SK-N-SH treated with all-trans-retinoic acid at 6 μM for 48 hours (cell line): ENCODE measurements around the gene BBS9.

ENCODE experiments used
- ARNTL ChIP-seq: fragments of 450-650 bp; formaldehyde crosslinking; IDR thresholded peaks from 2 replicates; pipeline ENCODE4 v1.5.0; 2020; ENCODE audit warnings: low read depth, mild to moderate bottlenecking, moderate library complexity, borderline replicate concordance
- OSR1 ChIP-seq: fragments of 250-450 bp; sonication (Bioruptor Pico); IDR thresholded peaks from 2 replicates; pipeline ENCODE4 v1.8.0; 2022; ENCODE audit warnings: moderate library complexity, mild to moderate bottlenecking, inconsistent platforms
- RARB ChIP-seq: fragments of 250-450 bp; sonication (Bioruptor Pico); IDR thresholded peaks from 2 replicates; pipeline ENCODE4 v1.8.0; 2021; ENCODE audit warnings: mild to moderate bottlenecking, moderate library complexity
- TCF4 ChIP-seq: fragments of 250-450 bp; sonication (Bioruptor Pico); IDR thresholded peaks from 2 replicates; pipeline ENCODE4 v1.8.0; 2021; ENCODE audit warnings: mild to moderate bottlenecking, moderate library complexity, borderline replicate concordance
- TOX ChIP-seq: fragments of 250-450 bp; sonication (Bioruptor Pico); IDR thresholded peaks from 2 replicates; pipeline ENCODE4 v1.8.0; 2021; ENCODE audit warnings: mild to moderate bottlenecking, moderate library complexity, borderline replicate concordance
- ZFP30 ChIP-seq: fragments of 450-650 bp; formaldehyde crosslinking; IDR thresholded peaks from 2 replicates; pipeline ENCODE4 v1.5.0; 2022; ENCODE audit warnings: mild to moderate bottlenecking, moderate library complexity
- ZNF8 ChIP-seq: fragments of 450-650 bp; formaldehyde crosslinking; IDR thresholded peaks from 2 replicates; pipeline ENCODE4 v1.5.0; 2020; ENCODE audit warnings: mild to moderate bottlenecking, moderate library complexity
- TF ChIP-seq, protein P1 (sequence below): fragments of 250-450 bp; sonication (Bioruptor Pico); IDR thresholded peaks from 2 replicates; pipeline ENCODE4 v1.5.0; 2020; ENCODE audit warnings: mild to moderate bottlenecking, moderate library complexity
- TF ChIP-seq, protein P2 (sequence below): fragments of 250-450 bp; sonication (Bioruptor Pico); IDR thresholded peaks from 2 replicates; pipeline ENCODE4 v1.8.0; 2020; ENCODE audit warnings: mild to moderate bottlenecking, moderate library complexity, borderline replicate concordance

- TF ChIP-seq OSR1 (CRISPR knock-in tag): no peak
- no peak for TF ChIP-seq ZNF8 (CRISPR knock-in tag)
- TF ChIP-seq TOX (CRISPR knock-in tag): no peak
- no peak for TF ChIP-seq TCF4 (CRISPR knock-in tag)
- TF ChIP-seq, protein P1, sequence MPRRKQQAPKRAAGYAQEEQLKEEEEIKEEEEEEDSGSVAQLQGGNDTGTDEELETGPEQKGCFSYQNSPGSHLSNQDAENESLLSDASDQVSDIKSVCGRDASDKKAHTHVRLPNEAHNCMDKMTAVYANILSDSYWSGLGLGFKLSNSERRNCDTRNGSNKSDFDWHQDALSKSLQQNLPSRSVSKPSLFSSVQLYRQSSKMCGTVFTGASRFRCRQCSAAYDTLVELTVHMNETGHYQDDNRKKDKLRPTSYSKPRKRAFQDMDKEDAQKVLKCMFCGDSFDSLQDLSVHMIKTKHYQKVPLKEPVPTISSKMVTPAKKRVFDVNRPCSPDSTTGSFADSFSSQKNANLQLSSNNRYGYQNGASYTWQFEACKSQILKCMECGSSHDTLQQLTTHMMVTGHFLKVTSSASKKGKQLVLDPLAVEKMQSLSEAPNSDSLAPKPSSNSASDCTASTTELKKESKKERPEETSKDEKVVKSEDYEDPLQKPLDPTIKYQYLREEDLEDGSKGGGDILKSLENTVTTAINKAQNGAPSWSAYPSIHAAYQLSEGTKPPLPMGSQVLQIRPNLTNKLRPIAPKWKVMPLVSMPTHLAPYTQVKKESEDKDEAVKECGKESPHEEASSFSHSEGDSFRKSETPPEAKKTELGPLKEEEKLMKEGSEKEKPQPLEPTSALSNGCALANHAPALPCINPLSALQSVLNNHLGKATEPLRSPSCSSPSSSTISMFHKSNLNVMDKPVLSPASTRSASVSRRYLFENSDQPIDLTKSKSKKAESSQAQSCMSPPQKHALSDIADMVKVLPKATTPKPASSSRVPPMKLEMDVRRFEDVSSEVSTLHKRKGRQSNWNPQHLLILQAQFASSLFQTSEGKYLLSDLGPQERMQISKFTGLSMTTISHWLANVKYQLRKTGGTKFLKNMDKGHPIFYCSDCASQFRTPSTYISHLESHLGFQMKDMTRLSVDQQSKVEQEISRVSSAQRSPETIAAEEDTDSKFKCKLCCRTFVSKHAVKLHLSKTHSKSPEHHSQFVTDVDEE (CRISPR knock-in tag): no peak
- no peak for TF ChIP-seq ARNTL
- TF ChIP-seq RARB (CRISPR knock-in tag): no peak
- TF ChIP-seq, protein P2, sequence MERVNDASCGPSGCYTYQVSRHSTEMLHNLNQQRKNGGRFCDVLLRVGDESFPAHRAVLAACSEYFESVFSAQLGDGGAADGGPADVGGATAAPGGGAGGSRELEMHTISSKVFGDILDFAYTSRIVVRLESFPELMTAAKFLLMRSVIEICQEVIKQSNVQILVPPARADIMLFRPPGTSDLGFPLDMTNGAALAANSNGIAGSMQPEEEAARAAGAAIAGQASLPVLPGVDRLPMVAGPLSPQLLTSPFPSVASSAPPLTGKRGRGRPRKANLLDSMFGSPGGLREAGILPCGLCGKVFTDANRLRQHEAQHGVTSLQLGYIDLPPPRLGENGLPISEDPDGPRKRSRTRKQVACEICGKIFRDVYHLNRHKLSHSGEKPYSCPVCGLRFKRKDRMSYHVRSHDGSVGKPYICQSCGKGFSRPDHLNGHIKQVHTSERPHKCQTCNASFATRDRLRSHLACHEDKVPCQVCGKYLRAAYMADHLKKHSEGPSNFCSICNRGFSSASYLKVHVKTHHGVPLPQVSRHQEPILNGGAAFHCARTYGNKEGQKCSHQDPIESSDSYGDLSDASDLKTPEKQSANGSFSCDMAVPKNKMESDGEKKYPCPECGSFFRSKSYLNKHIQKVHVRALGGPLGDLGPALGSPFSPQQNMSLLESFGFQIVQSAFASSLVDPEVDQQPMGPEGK (CRISPR knock-in tag): no peak
- TF ChIP-seq ZFP30: no peak
Measured at GRCh38 chr7:33539659-33540400, 410.5 kb downstream of the BBS9 start.
